ENCODE measurements around the gene LRG1.

DNA sequence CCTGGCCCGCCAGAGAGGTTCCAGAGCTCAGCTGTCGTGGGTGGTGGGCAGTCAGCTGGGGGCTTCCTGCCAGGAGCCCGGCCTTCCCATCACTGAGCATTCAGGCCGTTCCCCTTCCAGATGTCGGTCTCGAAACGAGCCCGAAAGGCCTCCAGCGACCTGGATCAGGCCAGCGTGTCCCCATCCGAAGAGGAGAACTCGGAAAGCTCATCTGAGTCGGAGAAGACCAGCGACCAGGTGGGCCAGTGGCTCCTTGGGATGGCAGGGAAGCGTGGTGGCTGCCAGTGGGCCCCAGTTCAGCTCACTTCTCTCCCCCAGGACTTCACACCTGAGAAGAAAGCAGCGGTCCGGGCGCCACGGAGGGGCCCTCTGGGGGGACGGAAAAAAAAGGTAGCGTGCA lies 48.4 kb downstream of the LRG1 start:
- TF ChIP-seq, protein P1, sequence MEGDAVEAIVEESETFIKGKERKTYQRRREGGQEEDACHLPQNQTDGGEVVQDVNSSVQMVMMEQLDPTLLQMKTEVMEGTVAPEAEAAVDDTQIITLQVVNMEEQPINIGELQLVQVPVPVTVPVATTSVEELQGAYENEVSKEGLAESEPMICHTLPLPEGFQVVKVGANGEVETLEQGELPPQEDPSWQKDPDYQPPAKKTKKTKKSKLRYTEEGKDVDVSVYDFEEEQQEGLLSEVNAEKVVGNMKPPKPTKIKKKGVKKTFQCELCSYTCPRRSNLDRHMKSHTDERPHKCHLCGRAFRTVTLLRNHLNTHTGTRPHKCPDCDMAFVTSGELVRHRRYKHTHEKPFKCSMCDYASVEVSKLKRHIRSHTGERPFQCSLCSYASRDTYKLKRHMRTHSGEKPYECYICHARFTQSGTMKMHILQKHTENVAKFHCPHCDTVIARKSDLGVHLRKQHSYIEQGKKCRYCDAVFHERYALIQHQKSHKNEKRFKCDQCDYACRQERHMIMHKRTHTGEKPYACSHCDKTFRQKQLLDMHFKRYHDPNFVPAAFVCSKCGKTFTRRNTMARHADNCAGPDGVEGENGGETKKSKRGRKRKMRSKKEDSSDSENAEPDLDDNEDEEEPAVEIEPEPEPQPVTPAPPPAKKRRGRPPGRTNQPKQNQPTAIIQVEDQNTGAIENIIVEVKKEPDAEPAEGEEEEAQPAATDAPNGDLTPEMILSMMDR (conservative IDR thresholded peaks at IDR 0.05 in 1 of 2, IDR thresholded peaks at IDR 0.05 in 1 of 2; ENCODE audit: extremely low read depth in 1 of 2, insufficient read depth in 1 of 2, low read depth in 1 of 2, low read length in 2 of 2), result no peak
- TF ChIP-seq EZH2 (IDR thresholded peaks at IDR 0.05; ENCODE audit: borderline replicate concordance, low read length), result no peak

Measured in mammary epithelial cell (primary cell).